ENCODE results near the gene BHLHE23.

The BHLHE23 gene

DNA sequence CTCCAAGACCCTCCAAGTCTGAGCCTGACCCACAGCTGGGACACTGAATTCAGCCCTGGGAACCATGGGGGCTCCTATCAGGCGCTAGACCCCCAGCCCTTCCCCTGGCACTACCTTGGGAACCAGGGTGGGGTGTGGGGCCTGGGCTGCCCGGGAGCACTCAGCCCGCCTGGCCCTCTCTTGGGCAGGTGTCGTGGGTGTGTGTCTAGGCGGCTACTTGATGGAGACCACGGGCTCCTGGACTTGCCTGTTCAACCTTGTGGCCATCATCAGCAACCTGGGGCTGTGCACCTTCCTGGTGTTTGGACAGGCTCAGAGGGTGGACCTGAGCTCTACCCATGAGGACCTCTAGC is 39.6 kb downstream of the BHLHE23 start:
- no peak overlapping the region for H2AK5ac ChIP-seq (ENCODE audit: low read length, severe bottlenecking)
- DNase-seq: no peak
- no peak overlapping the region for H4K8ac ChIP-seq (ENCODE audit: low read length)
- 93% methylated on average over 6 of the region's 6 CpGs for WGBS
- H3K9me3 ChIP-seq (ENCODE audit: control insufficient read depth, low read length): no peaks in the 10 kb centered on the region
- H3K23ac ChIP-seq (ENCODE audit: low read length in 2 of 2): no peak overlapping the region
- no peaks in the 10 kb centered on the region for H3K79me1 ChIP-seq (replicated peaks; ENCODE audit: low read length, poor library complexity, severe bottlenecking)
- no peak overlapping the region for H3K18ac ChIP-seq (ENCODE audit: low read depth in 1 of 2, low read length in 2 of 2)
- no peak overlapping the region for H3K14ac ChIP-seq (ENCODE audit: low read length in 2 of 2)
- H3K27ac ChIP-seq (ENCODE audit: low read length, poor library complexity, severe bottlenecking): no peak overlapping the region
- no peak overlapping the region for H2BK12ac ChIP-seq (ENCODE audit: low read length in 2 of 2)
- H3K4me3 ChIP-seq (ENCODE audit: insufficient read depth in 1 of 2, low read depth in 1 of 2, low read length in 2 of 2): no peak overlapping the region
- H2BK120ac ChIP-seq (ENCODE audit: low read depth, low read length): no peak overlapping the region
- no peak overlapping the region for H2AFZ ChIP-seq (ENCODE audit: low read depth, low read length)
- peaks cover 45 to 52% of the 10 kb centered on the region in 2 experiments for H3K27me3 ChIP-seq (ENCODE audit: control insufficient read depth in 1 of 2, insufficient read depth in 1 of 2, low read length in 2 of 2)
- H2BK5ac ChIP-seq (ENCODE audit: low read depth, low read length, poor library complexity, severe bottlenecking): no peak overlapping the region
- H3K36me3 ChIP-seq (ENCODE audit: control insufficient read depth in 1 of 2, insufficient read depth in 2 of 2, low read depth in 1 of 2, low read length in 2 of 2): peaks cover 0 to 16% of the 10 kb centered on the region in 2 experiments
- H3K9ac ChIP-seq (ENCODE audit: low read length): no peak overlapping the region
- no peak overlapping the region for H3K4ac ChIP-seq (ENCODE audit: low read depth in 1 of 2, low read length in 2 of 2)
- no peak overlapping the region for H4K91ac ChIP-seq (ENCODE audit: low read length)
- peaks cover under 1% of the 10 kb centered on the region for H3K4me1 ChIP-seq (ENCODE audit: control insufficient read depth, insufficient read depth, low read depth, low read length)
- no peak overlapping the region for H2BK15ac ChIP-seq (ENCODE audit: low read depth, poor library complexity, severe bottlenecking)
- no peak overlapping the region for H3K4me2 ChIP-seq (ENCODE audit: low read length, poor library complexity, severe bottlenecking)

GRCh38 chr20:62966212-62967148 is 40.3 kb downstream of the BHLHE23 start:
- Histone ChIP-seq H2BK15ac (ENCODE audit: low read depth, poor library complexity, severe bottlenecking) (no peak overlapping the region), H2BK5ac (ENCODE audit: low read depth, low read length, poor library complexity, severe bottlenecking) (no peak overlapping the region), H3K18ac (ENCODE audit: low read depth in 1 of 2, low read length in 2 of 2) (no peak overlapping the region), H3K4me2 (ENCODE audit: low read length, poor library complexity, severe bottlenecking) (no peak overlapping the region), H3K9ac (ENCODE audit: low read length) (no peak overlapping the region), H3K4me3 (ENCODE audit: insufficient read depth in 1 of 2, low read depth in 1 of 2, low read length in 2 of 2) (no peak overlapping the region), H3K36me3 (ENCODE audit: control insufficient read depth in 1 of 2, insufficient read depth in 2 of 2, low read depth in 1 of 2, low read length in 2 of 2) (peaks cover 0 to 16% of the 10 kb centered on the region in 2 experiments), H3K4me1 (ENCODE audit: control insufficient read depth, insufficient read depth, low read depth, low read length) (no peaks in the 10 kb centered on the region), H3K9me3 (ENCODE audit: control insufficient read depth, low read length) (no peaks in the 10 kb centered on the region), H2BK120ac (ENCODE audit: low read depth, low read length) (no peak overlapping the region), H4K8ac (ENCODE audit: low read length) (no peak overlapping the region), H3K4ac (ENCODE audit: low read depth in 1 of 2, low read length in 2 of 2) (no peak overlapping the region), H4K91ac (ENCODE audit: low read length) (no peak overlapping the region), H3K27me3 (ENCODE audit: control insufficient read depth in 1 of 2, insufficient read depth in 1 of 2, low read length in 2 of 2) (peaks cover 39 to 49% of the 10 kb centered on the region in 2 experiments), H3K23ac (ENCODE audit: low read length in 2 of 2) (no peak overlapping the region), H2BK12ac (ENCODE audit: low read length in 2 of 2) (no peak overlapping the region), H3K79me1 (replicated peaks; ENCODE audit: low read length, poor library complexity, severe bottlenecking) (no peaks in the 10 kb centered on the region), H3K27ac (ENCODE audit: low read length, poor library complexity, severe bottlenecking) (no peak overlapping the region), H3K14ac (ENCODE audit: low read length in 2 of 2) (no peak overlapping the region), H2AK5ac (ENCODE audit: low read length, severe bottlenecking) (no peak overlapping the region), H2AFZ (ENCODE audit: low read depth, low read length) (no peak overlapping the region)
- DNase-seq: no peak
- WGBS: 93% methylated on average over 23 of the region's 27 CpGs

- Histone ChIP-seq H3K4ac (ENCODE audit: low read depth in 1 of 2, low read length in 2 of 2) (no peak overlapping the region), H3K14ac (ENCODE audit: low read length in 2 of 2) (no peak overlapping the region), H2BK120ac (ENCODE audit: low read depth, low read length) (no peak overlapping the region), H2AFZ (ENCODE audit: low read depth, low read length) (no peak overlapping the region), H3K23ac (ENCODE audit: low read length in 2 of 2) (no peak overlapping the region), H3K79me1 (replicated peaks; ENCODE audit: low read length, poor library complexity, severe bottlenecking) (no peaks in the 10 kb centered on the region), H3K4me1 (ENCODE audit: control insufficient read depth, insufficient read depth, low read depth, low read length) (no peaks in the 10 kb centered on the region), H3K27ac (ENCODE audit: low read length, poor library complexity, severe bottlenecking) (no peak overlapping the region), H2BK15ac (ENCODE audit: low read depth, poor library complexity, severe bottlenecking) (no peak overlapping the region), H3K18ac (ENCODE audit: low read depth in 1 of 2, low read length in 2 of 2) (no peak overlapping the region), H3K4me2 (ENCODE audit: low read length, poor library complexity, severe bottlenecking) (no peak overlapping the region), H3K36me3 (ENCODE audit: control insufficient read depth in 1 of 2, insufficient read depth in 2 of 2, low read depth in 1 of 2, low read length in 2 of 2) (peaks cover 0 to 16% of the 10 kb centered on the region in 2 experiments), H2BK5ac (ENCODE audit: low read depth, low read length, poor library complexity, severe bottlenecking) (no peak overlapping the region), H4K91ac (ENCODE audit: low read length) (no peak overlapping the region), H3K9me3 (ENCODE audit: control insufficient read depth, low read length) (no peaks in the 10 kb centered on the region), H3K27me3 (ENCODE audit: control insufficient read depth in 1 of 2, insufficient read depth in 1 of 2, low read length in 2 of 2) (peaks cover 27 to 40% of the 10 kb centered on the region in 2 experiments), H2AK5ac (ENCODE audit: low read length, severe bottlenecking) (no peak overlapping the region), H3K4me3 (ENCODE audit: insufficient read depth in 1 of 2, low read depth in 1 of 2, low read length in 2 of 2) (no peak overlapping the region), H3K9ac (ENCODE audit: low read length) (no peak overlapping the region), H4K8ac (ENCODE audit: low read length) (no peak overlapping the region), H2BK12ac (ENCODE audit: low read length in 2 of 2) (no peak overlapping the region)
- WGBS: 90% methylated on average over 19 of the region's 19 CpGs
- DNase-seq: no peak
These were observed 41.4 kb downstream of the BHLHE23 start for GRCh38 chr20:62965363-62965771.

GRCh38 chr20:62964700-62965099 is 42.1 kb downstream of the BHLHE23 start:
- Histone ChIP-seq H2BK12ac (ENCODE audit: low read length in 2 of 2) (no peak overlapping the region), H2BK15ac (ENCODE audit: low read depth, poor library complexity, severe bottlenecking) (no peak overlapping the region), H3K4me3 (ENCODE audit: insufficient read depth in 1 of 2, low read depth in 1 of 2, low read length in 2 of 2) (no peak overlapping the region), H4K91ac (ENCODE audit: low read length) (no peak overlapping the region), H3K27me3 (ENCODE audit: control insufficient read depth in 1 of 2, insufficient read depth in 1 of 2, low read length in 2 of 2) (peaks cover 22 to 37% of the 10 kb centered on the region in 2 experiments), H3K9ac (ENCODE audit: low read length) (no peak overlapping the region), H3K4me1 (ENCODE audit: control insufficient read depth, insufficient read depth, low read depth, low read length) (no peaks in the 10 kb centered on the region), H2BK120ac (ENCODE audit: low read depth, low read length) (no peak overlapping the region), H3K27ac (ENCODE audit: low read length, poor library complexity, severe bottlenecking) (no peak overlapping the region), H3K36me3 (ENCODE audit: control insufficient read depth in 1 of 2, insufficient read depth in 2 of 2, low read depth in 1 of 2, low read length in 2 of 2) (peaks cover 0 to 16% of the 10 kb centered on the region in 2 experiments), H4K8ac (ENCODE audit: low read length) (no peak overlapping the region), H2BK5ac (ENCODE audit: low read depth, low read length, poor library complexity, severe bottlenecking) (no peak overlapping the region), H2AK5ac (ENCODE audit: low read length, severe bottlenecking) (no peak overlapping the region), H2AFZ (ENCODE audit: low read depth, low read length) (no peak overlapping the region), H3K23ac (ENCODE audit: low read length in 2 of 2) (no peak overlapping the region), H3K18ac (ENCODE audit: low read depth in 1 of 2, low read length in 2 of 2) (no peak overlapping the region), H3K9me3 (ENCODE audit: control insufficient read depth, low read length) (no peaks in the 10 kb centered on the region), H3K4ac (ENCODE audit: low read depth in 1 of 2, low read length in 2 of 2) (no peak overlapping the region), H3K4me2 (ENCODE audit: low read length, poor library complexity, severe bottlenecking) (no peak overlapping the region), H3K79me1 (replicated peaks; ENCODE audit: low read length, poor library complexity, severe bottlenecking) (no peaks in the 10 kb centered on the region), H3K14ac (ENCODE audit: low read length in 2 of 2) (no peak overlapping the region)
- DNase-seq: no peak
- WGBS: 93% methylated on average over 20 of the region's 20 CpGs
